SK-N-SH treated with all-trans-retinoic acid at 6 μM for 48 hours (cell line): ENCODE data around the gene COL4A2.

Experiments
- ISL1 ChIP-seq: fragments of 250-450 bp; sonication (Bioruptor Pico); IDR thresholded peaks from 2 replicates; pipeline ENCODE4 v2.1.2; 2022; ENCODE audit warnings: mild to moderate bottlenecking, moderate library complexity
- TF ChIP-seq, protein P1 (sequence below): fragments of 250-450 bp; sonication (Bioruptor Pico); IDR thresholded peaks from 2 replicates; pipeline ENCODE4 v1.8.0; 2021; ENCODE audit warnings: low read depth, mild to moderate bottlenecking, moderate library complexity, borderline replicate concordance
- TF ChIP-seq, protein P2 (sequence below): fragments of 250-450 bp; sonication (Bioruptor Pico); IDR thresholded peaks from 2 replicates; pipeline ENCODE4 v1.8.0; 2020; ENCODE audit warnings: mild to moderate bottlenecking, moderate library complexity, borderline replicate concordance

DNA sequence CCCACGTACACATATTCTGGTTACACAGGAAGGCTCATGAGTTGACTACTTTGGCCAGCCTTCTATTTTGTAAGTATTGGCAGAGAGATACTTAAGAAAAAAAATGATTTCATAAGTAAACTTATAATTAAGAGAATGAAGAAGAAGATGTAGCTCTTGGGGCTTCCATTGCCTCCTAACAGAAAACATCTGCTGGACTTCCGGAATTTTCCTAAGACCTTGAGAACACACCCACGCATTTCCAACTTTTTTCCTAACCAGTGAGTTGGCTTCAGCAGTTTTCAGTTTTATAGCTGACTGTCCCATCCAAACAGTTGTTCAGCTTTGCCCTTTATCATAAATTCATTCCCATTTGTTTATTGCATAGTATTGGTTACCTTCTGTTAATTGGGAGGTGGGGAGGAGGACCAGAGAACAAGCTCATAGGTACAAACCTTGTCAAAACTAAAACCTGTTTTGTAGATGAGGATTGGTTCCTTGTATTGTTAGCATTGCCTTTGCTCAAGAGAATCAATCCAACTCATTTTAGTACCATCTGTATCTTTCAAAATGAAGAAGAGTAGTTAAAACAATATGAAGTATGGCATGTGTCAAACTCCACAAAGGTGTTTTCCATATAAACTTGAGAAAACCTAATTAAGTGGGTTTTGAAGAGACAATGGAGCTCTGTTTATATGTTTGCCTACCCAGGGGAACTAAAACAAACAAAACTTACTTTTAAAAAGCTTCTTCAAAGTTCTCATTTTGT lies 93.9 kb downstream of the COL4A2 start:
- TF ChIP-seq, protein P1, sequence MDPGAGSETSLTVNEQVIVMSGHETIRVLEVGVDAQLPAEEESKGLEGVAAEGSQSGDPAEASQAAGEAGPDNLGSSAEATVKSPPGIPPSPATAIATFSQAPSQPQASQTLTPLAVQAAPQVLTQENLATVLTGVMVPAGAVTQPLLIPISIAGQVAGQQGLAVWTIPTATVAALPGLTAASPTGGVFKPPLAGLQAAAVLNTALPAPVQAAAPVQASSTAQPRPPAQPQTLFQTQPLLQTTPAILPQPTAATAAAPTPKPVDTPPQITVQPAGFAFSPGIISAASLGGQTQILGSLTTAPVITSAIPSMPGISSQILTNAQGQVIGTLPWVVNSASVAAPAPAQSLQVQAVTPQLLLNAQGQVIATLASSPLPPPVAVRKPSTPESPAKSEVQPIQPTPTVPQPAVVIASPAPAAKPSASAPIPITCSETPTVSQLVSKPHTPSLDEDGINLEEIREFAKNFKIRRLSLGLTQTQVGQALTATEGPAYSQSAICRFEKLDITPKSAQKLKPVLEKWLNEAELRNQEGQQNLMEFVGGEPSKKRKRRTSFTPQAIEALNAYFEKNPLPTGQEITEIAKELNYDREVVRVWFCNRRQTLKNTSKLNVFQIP (CRISPR knock-in tag) = no peak
- no peak for TF ChIP-seq ISL1 (CRISPR knock-in tag)
- TF ChIP-seq, protein P2, sequence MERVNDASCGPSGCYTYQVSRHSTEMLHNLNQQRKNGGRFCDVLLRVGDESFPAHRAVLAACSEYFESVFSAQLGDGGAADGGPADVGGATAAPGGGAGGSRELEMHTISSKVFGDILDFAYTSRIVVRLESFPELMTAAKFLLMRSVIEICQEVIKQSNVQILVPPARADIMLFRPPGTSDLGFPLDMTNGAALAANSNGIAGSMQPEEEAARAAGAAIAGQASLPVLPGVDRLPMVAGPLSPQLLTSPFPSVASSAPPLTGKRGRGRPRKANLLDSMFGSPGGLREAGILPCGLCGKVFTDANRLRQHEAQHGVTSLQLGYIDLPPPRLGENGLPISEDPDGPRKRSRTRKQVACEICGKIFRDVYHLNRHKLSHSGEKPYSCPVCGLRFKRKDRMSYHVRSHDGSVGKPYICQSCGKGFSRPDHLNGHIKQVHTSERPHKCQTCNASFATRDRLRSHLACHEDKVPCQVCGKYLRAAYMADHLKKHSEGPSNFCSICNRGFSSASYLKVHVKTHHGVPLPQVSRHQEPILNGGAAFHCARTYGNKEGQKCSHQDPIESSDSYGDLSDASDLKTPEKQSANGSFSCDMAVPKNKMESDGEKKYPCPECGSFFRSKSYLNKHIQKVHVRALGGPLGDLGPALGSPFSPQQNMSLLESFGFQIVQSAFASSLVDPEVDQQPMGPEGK (CRISPR knock-in tag) = no peak
